Heart left ventricle (tissue), 13 donors: Measurements from ENCODE around the gene PER2.

ENCODE experiments used
- POLR2A ChIP-seq, 2 donors: fragments of 450-650 bp; IDR thresholded peaks; one replicate each; pipeline ENCODE4 v1.6.1; 2017; ENCODE audit warnings: antibody characterized with exemption in 2 of 2, mild to moderate bottlenecking in 2 of 2, moderate library complexity in 2 of 2
- TF ChIP-seq, protein P1 (sequence below), 12 donors: fragments of 200-600 bp; sonication (generic) in 4 of 12; IDR thresholded peaks; one replicate each; pipeline versions ENCODE4 v1.5.0 to v1.8.0; 2018 to 2022; ENCODE audit warnings: antibody characterized with exemption in 12 of 12, mild to moderate bottlenecking in 5 of 12
- donor health status: ischemic (EF 13 %, LVEDD 7.1; RV severe dilation, severe dysfunction).
- donor health status: DM: no; HTN: yes; CAD: no.
- donor health status: DM: no; HTN: no; CAD: no.
- donor health status: ischemic (EF 25% LVEDD 6.9; RV normal size, moderate dysfunction).
- donor health status: ischemic (EF 25% LVEDD 5.7; RV mildly dilated, moderate dysfunction).
- donor health status: ischemic (EF 35%, LVEDD 5.7; RV mildly dilated, moderate dysfunction).
- donor health status: nonischemic (EF 11% LVEDD 7.7; RV severe dilation, severe dysfunction).
- donor health status: DM: yes; HTN: yes; CAD: no.
- donor health status: PGD.
- donor health status: ischemic (EF 29% LVEDD 5.4; RV normal size, mild dysfunction).
- donor health status: nonischemic (EF 23%, LVEDD 6.1; RV moderate dilation, normal function).

DNA sequence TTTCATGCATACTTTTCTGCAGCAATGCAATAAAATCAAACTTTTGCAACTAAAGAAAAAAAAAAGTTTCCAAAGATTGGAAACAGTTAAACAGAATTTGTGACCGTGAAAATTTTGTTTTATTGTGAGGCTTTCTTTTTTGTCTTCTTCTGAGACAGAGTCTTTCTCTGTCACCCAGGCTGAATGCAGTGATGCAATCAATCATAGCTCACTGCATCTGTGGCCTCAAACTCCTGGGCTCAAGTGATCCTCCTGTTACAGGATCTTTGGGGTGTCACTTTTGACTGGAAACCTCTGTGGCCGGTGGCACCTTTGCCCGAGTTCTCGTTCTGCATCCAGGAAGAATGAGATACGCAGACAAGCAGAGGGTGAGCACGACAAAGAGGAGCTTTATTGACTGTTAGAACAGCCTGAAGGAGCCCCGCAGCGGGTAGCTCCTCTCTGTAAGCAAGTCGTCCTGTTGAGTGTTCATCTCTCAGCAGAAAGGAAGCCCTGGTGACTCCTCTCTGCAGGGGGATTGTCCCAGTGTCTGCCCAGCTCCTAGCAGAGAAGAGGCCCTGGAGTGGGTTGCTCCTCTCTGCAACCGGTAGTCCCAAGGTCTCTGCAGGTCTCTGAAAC is 68.0 kb downstream of the PER2 start:
- TF ChIP-seq POLR2A (IDR thresholded peaks at IDR 0.05): no peak
- TF ChIP-seq, protein P1, sequence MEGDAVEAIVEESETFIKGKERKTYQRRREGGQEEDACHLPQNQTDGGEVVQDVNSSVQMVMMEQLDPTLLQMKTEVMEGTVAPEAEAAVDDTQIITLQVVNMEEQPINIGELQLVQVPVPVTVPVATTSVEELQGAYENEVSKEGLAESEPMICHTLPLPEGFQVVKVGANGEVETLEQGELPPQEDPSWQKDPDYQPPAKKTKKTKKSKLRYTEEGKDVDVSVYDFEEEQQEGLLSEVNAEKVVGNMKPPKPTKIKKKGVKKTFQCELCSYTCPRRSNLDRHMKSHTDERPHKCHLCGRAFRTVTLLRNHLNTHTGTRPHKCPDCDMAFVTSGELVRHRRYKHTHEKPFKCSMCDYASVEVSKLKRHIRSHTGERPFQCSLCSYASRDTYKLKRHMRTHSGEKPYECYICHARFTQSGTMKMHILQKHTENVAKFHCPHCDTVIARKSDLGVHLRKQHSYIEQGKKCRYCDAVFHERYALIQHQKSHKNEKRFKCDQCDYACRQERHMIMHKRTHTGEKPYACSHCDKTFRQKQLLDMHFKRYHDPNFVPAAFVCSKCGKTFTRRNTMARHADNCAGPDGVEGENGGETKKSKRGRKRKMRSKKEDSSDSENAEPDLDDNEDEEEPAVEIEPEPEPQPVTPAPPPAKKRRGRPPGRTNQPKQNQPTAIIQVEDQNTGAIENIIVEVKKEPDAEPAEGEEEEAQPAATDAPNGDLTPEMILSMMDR (IDR thresholded peaks at IDR 0.05): no peak
